Stimulated activated CD8-positive, alpha-beta memory T cell treated with anti-CD3 and anti-CD28 coated beads, Interleukin-2, amount 100 ng/mL, for 1 hour (primary cell): Measurements from ENCODE around the gene PLK1.
"Not testable (repeated sequence)": the region's sequence is repeated elsewhere in the genome, so short reads cannot be mapped to it uniquely, and the experiment has no call there.

ENCODE experiments used
- DNase-seq, 2 donors: peaks; one replicate each; pipeline ENCODE4 v3.0.0-alpha.2; 2020; ENCODE audit warnings: low read depth in 2 of 2

The PLK1 gene

GRCh38 chr16:23709536-23709935 lies 30.8 kb downstream of the PLK1 start:
- no peak for DNase-seq

- no peak for DNase-seq
Measured at GRCh38 chr16:23710008-23710407, 31.3 kb downstream of the PLK1 start.

GRCh38 chr16:23710504-23710903 lies 31.8 kb downstream of the PLK1 start:
- DNase-seq = no peak

- no peak for DNase-seq
Measured at GRCh38 chr16:23711785-23712184, 33.1 kb downstream of the PLK1 start.

- DNase-seq = no peak
Measured at GRCh38 chr16:23712976-23713375, 34.3 kb downstream of the PLK1 start, which contains the start of gene ERN2. Gene ERN2, minus strand, starts transcription at chr16:23713222. Its CDS starts 35 bp downstream, at chr16:23713187.

GRCh38 chr16:23716484-23716883 lies 37.8 kb downstream of the PLK1 start:
- DNase-seq = no peak

GRCh38 chr16:23722613-23723240 lies 44.0 kb downstream of the PLK1 start:
- DNase-seq = not testable (repeated sequence)

- no peak for DNase-seq
Measured at GRCh38 chr16:23724096-23724784, 45.6 kb downstream of the PLK1 start.

GRCh38 chr16:23724785-23725131 lies 46.1 kb downstream of the PLK1 start:
- DNase-seq = no peak

GRCh38 chr16:23726710-23727109 lies 48.0 kb downstream of the PLK1 start:
- no peak for DNase-seq

GRCh38 chr16:23728112-23728477 lies 49.4 kb downstream of the PLK1 start:
- DNase-seq = no peak

- DNase-seq = no peak
Measured at GRCh38 chr16:23729503-23730424, 51.1 kb downstream of the PLK1 start.

GRCh38 chr16:23734176-23734893 lies 55.6 kb downstream of the PLK1 start:
- no peak for DNase-seq

GRCh38 chr16:23737423-23738028 lies 58.8 kb downstream of the PLK1 start:
- not testable (repeated sequence) for DNase-seq

- no peak for DNase-seq
Measured at GRCh38 chr16:23739516-23739915, 60.8 kb downstream of the PLK1 start.
